H9 (cell line): ENCODE measurements around the gene STK38. TPM values are rescaled to one million over a fixed set of nuclear protein-coding genes. Genes with fewer than 3 reads are reported as not detected.

Experiments
- DNase-seq: peaks from one replicate; pipeline ENCODE4 v3.0.0-alpha.2; 2017
- H2AFZ ChIP-seq: one replicate; pipeline ENCODE4 v1.6.1; 2013; ENCODE audit warnings: mild to moderate bottlenecking, low read length, control low read depth, moderate library complexity
- H2AK5ac ChIP-seq: 2 replicates; pipeline ENCODE4 v1.6.1; 2013; ENCODE audit warnings: low read length, control low read depth, mixed read lengths; ENCODE audit not compliant: insufficient read length
- H2BK120ac ChIP-seq: one replicate; pipeline ENCODE4 v1.6.1; 2013; ENCODE audit warnings: low read depth, mild to moderate bottlenecking, low read length, control low read depth, inconsistent platforms; ENCODE audit not compliant: poor library complexity, severe bottlenecking
- H2BK12ac ChIP-seq: 2 replicates; pipeline ENCODE4 v1.6.1; 2013; ENCODE audit warnings: low read length, control low read depth, mixed read lengths, low read depth; ENCODE audit not compliant: insufficient read length
- H2BK15ac ChIP-seq: 2 replicates; pipeline ENCODE4 v1.6.1; 2013; ENCODE audit warnings: low read depth, low read length, control low read depth
- H2BK20ac ChIP-seq: one replicate; pipeline ENCODE4 v1.6.1; 2013; ENCODE audit warnings: low read depth, mild to moderate bottlenecking, low read length, control low read depth, inconsistent platforms; ENCODE audit not compliant: poor library complexity, severe bottlenecking
- H2BK5ac ChIP-seq: 2 replicates; pipeline ENCODE4 v1.6.1; 2013; ENCODE audit warnings: low read length, control low read depth, mixed read lengths; ENCODE audit not compliant: insufficient read length
- H3K14ac ChIP-seq: 2 replicates; pipeline ENCODE4 v1.6.1; 2013; ENCODE audit warnings: low read length, control low read depth; ENCODE audit not compliant: insufficient read depth
- H3K18ac ChIP-seq: 2 replicates; pipeline ENCODE4 v1.6.1; 2013; ENCODE audit warnings: low read depth, mild to moderate bottlenecking, mixed read lengths, low read length, control low read depth; ENCODE audit not compliant: insufficient read length
- H3K23ac ChIP-seq: 2 replicates; pipeline ENCODE4 v1.6.1; 2013; ENCODE audit warnings: low read length, control low read depth, mixed read lengths, low read depth; ENCODE audit not compliant: insufficient read length
- H3K23me2 ChIP-seq: 2 replicates; pipeline ENCODE4 v1.6.1; 2013; ENCODE audit warnings: low read depth, mild to moderate bottlenecking, mixed read lengths, low read length, control low read depth; ENCODE audit not compliant: insufficient read length, poor library complexity, severe bottlenecking
- H3K27ac ChIP-seq: 2 replicates; pipeline ENCODE4 v1.5.1; 2013; ENCODE audit warnings: low read length, control low read depth, mixed read lengths, low read depth; ENCODE audit not compliant: insufficient read length
- H3K27me3 ChIP-seq: 2 replicates; pipeline ENCODE4 v1.6.1; 2013; ENCODE audit warnings: low read length, control low read depth, inconsistent platforms; ENCODE audit not compliant: insufficient read depth
- H3K4ac ChIP-seq: 2 replicates; pipeline ENCODE4 v1.6.1; 2013; ENCODE audit warnings: low read depth, mild to moderate bottlenecking, control low read depth, inconsistent platforms, low read length, moderate library complexity
- H3K4me1 ChIP-seq: 2 replicates; pipeline ENCODE4 v1.6.1; 2013; ENCODE audit warnings: low read length, control low read depth, inconsistent platforms; ENCODE audit not compliant: insufficient read depth
- H3K4me2 ChIP-seq: 2 replicates; pipeline ENCODE4 v1.6.1; 2013; ENCODE audit warnings: low read length, control low read depth, mixed read lengths; ENCODE audit not compliant: insufficient read length, insufficient read depth
- H3K56ac ChIP-seq: 2 replicates; pipeline ENCODE4 v1.6.1; 2013; ENCODE audit warnings: low read depth, mild to moderate bottlenecking, mixed read lengths, low read length, control low read depth; ENCODE audit not compliant: insufficient read length
- H3K79me1 ChIP-seq: 2 replicates; pipeline ENCODE4 v1.6.1; 2013; ENCODE audit warnings: low read depth, mild to moderate bottlenecking, moderate library complexity, low read length, control low read depth, inconsistent platforms; ENCODE audit not compliant: insufficient read depth, poor library complexity, severe bottlenecking
- H3K79me2 ChIP-seq: 2 replicates; pipeline ENCODE4 v1.6.1; 2013; ENCODE audit warnings: low read length, control low read depth, inconsistent platforms; ENCODE audit not compliant: insufficient read depth
- H3K9ac ChIP-seq: 2 replicates; pipeline ENCODE4 v1.6.1; 2013; ENCODE audit warnings: low read length, control low read depth, mixed read lengths; ENCODE audit not compliant: insufficient read length; ENCODE audit errors: extremely low read depth
- H3K9me3 ChIP-seq: one replicate; pipeline ENCODE4 v1.6.1; 2013; ENCODE audit warnings: low read depth, low read length, inconsistent platforms; ENCODE audit not compliant: control insufficient read depth
- H3T11ph ChIP-seq: one replicate; pipeline ENCODE4 v1.6.1; 2013; ENCODE audit warnings: mild to moderate bottlenecking, low read length, control low read depth, inconsistent platforms
- H4K20me1 ChIP-seq: one replicate; pipeline ENCODE4 v1.6.1; 2013; ENCODE audit not compliant: control insufficient read depth, insufficient read length, insufficient read depth
- H4K5ac ChIP-seq: 2 replicates; pipeline ENCODE4 v1.6.1; 2013; ENCODE audit warnings: low read depth, mild to moderate bottlenecking, mixed read lengths, low read length, control low read depth; ENCODE audit not compliant: insufficient read length
- H4K8ac ChIP-seq: replicated peaks from 2 replicates; pipeline ENCODE4 v1.6.1; 2013; ENCODE audit warnings: low read length, control low read depth, mixed read lengths, low read depth; ENCODE audit not compliant: insufficient read length
- H4K91ac ChIP-seq: 2 replicates; pipeline ENCODE4 v1.6.1; 2013; ENCODE audit warnings: low read depth, mild to moderate bottlenecking, moderate library complexity, mixed read lengths, low read length, control low read depth; ENCODE audit not compliant: insufficient read length
- H3K27ac Mint-ChIP-seq, 3 experiments: 2 replicates in 2 of 3; 3 replicates in 1 of 3; pipeline ENCODE4 v1.8.0; 2020 to 2021; ENCODE audit warnings: mixed read lengths in 3 of 3, mild to moderate bottlenecking in 1 of 3, moderate library complexity in 1 of 3
- H3K27me3 Mint-ChIP-seq: 2 replicates; pipeline ENCODE4 v1.8.0; 2021; ENCODE audit warnings: low read depth, mild to moderate bottlenecking, moderate library complexity, mixed read lengths
- H3K36me3 Mint-ChIP-seq, 3 experiments: 2 replicates in 2 of 3; 3 replicates in 1 of 3; pipeline ENCODE4 v1.8.0; 2020 to 2021; ENCODE audit warnings: low read depth in 3 of 3, mixed read lengths in 3 of 3; ENCODE audit not compliant: insufficient read depth in 1 of 3
- H3K4me1 Mint-ChIP-seq, 2 experiments: 2 replicates each; pipeline ENCODE4 v1.8.0; 2020; ENCODE audit warnings: mixed read lengths in 2 of 2
- H3K4me3 Mint-ChIP-seq, 2 experiments: 2 replicates in 1 of 2; 3 replicates in 1 of 2; pipeline ENCODE4 v1.8.0; 2020 to 2021; ENCODE audit warnings: mild to moderate bottlenecking in 2 of 2, mixed read lengths in 2 of 2, moderate library complexity in 1 of 2
- H3K9me3 Mint-ChIP-seq, 2 experiments: 2 replicates in 1 of 2; 3 replicates in 1 of 2; pipeline ENCODE4 v1.8.0; 2020; ENCODE audit warnings: mild to moderate bottlenecking in 2 of 2, mixed read lengths in 2 of 2, moderate library complexity in 1 of 2
- WGBS: extraction: QIAGEN DNeasy Blood & Tissue Kit; methylation state at CpG from one replicate; pipeline ENCODE4 v1.1.7; 2013; ENCODE audit warnings: missing lambda C conversion rate, low lambda C conversion rate, mixed read lengths; ENCODE audit not compliant: insufficient read length; ENCODE audit errors: extremely low coverage; 5-methylcytosine and 5-hydroxymethylcytosine counted together
- total RNA-seq: library from RNA; stranded (reverse); gene quantifications from 2 replicates; pipeline ENCODE4 v1.2.1, GENCODE V29; 2021
- TF ChIP-seq, protein P1 (sequence below): fragments of 200-600 bp; sonication (generic); conservative IDR thresholded peaks from 3 replicates; pipeline ENCODE4 v1.8.0; 2021; ENCODE audit warnings: antibody characterized with exemption, mild to moderate bottlenecking

Gene STK38
- total RNA-seq, 1 experiment from 2014 or later, result 17.5 TPM

DNA sequence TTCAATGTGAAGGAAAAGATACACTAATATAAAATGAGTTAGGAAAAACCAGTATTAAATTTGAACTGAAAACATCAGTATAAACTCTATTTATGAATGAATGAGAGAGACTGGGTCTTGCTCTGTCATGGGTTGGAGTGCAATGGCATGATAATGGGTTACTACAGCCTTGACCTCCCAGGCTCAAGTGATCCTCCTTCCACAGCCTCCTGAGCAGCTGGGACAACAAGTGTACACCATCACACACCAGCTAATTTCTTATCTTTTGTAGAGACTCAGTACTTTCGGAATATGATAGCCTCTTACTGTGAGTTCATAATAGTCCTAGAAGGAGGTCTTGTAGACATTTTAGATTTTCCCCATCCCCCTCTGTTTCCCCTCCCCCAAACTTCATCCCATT lies 83.0 kb downstream of the STK38 start:
- Histone ChIP-seq H2AFZ (no peak overlapping the region), H3K27me3 (no peaks in the 10 kb centered on the region), H3K79me1 (peaks cover 7% of the 10 kb centered on the region), H4K8ac (no peak overlapping the region), H4K5ac (no peak overlapping the region), H3K14ac (no peak overlapping the region), H3K27ac (no peak overlapping the region), H3K9ac (no peak overlapping the region), H3K9me3 (no peaks in the 10 kb centered on the region), H4K20me1 (no peaks in the 10 kb centered on the region), H2AK5ac (no peak overlapping the region), H3K4me1 (no peaks in the 10 kb centered on the region), H3K4ac (no peak overlapping the region), H3K4me2 (no peak overlapping the region), H4K91ac (no peak overlapping the region), H3K79me2 (peaks cover 13% of the 10 kb centered on the region; the same call in 1 of the 2 replicates), H3K23ac (no peak overlapping the region), H3K23me2 (no peaks in the 10 kb centered on the region), H2BK5ac (no peak overlapping the region), H3K56ac (no peak overlapping the region), H2BK20ac (no peak overlapping the region), H2BK12ac (no peak overlapping the region), H2BK120ac (no peak overlapping the region), H2BK15ac (no peak overlapping the region), H3T11ph (no peak overlapping the region), H3K18ac (no peak overlapping the region)
- Mint-ChIP-seq H3K9me3 (no peaks in the 10 kb centered on the region), H3K27ac (no peak overlapping the region), H3K4me3 (no peak overlapping the region), H3K27me3 (no peaks in the 10 kb centered on the region), H3K36me3 (no peaks in the 10 kb centered on the region), H3K4me1 (peaks cover 11 to 20% of the 10 kb centered on the region in 2 experiments)
- no CpG with 5 or more reads among the region's 1 CpG for WGBS
- DNase-seq, result no peak
- TF ChIP-seq, protein P1, sequence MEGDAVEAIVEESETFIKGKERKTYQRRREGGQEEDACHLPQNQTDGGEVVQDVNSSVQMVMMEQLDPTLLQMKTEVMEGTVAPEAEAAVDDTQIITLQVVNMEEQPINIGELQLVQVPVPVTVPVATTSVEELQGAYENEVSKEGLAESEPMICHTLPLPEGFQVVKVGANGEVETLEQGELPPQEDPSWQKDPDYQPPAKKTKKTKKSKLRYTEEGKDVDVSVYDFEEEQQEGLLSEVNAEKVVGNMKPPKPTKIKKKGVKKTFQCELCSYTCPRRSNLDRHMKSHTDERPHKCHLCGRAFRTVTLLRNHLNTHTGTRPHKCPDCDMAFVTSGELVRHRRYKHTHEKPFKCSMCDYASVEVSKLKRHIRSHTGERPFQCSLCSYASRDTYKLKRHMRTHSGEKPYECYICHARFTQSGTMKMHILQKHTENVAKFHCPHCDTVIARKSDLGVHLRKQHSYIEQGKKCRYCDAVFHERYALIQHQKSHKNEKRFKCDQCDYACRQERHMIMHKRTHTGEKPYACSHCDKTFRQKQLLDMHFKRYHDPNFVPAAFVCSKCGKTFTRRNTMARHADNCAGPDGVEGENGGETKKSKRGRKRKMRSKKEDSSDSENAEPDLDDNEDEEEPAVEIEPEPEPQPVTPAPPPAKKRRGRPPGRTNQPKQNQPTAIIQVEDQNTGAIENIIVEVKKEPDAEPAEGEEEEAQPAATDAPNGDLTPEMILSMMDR, result no peak
